Endodermal cell (in vitro differentiated cells): ENCODE results near the gene WIF1. TPM values are rescaled to one million over a fixed set of nuclear protein-coding genes. Genes with fewer than 3 reads are reported as not detected.

ENCODE experiments used
- DNase-seq: peaks from one replicate; pipeline ENCODE4 v3.0.0-alpha.2; 2017
- H3K27ac ChIP-seq: 2 replicates; pipeline ENCODE4 v1.5.1; 2013; ENCODE audit warnings: mild to moderate bottlenecking, low read depth, low read length, moderate library complexity
- H3K27me3 ChIP-seq: 2 replicates; pipeline ENCODE4 v1.6.1; 2013; ENCODE audit warnings: mild to moderate bottlenecking, low read length, moderate library complexity; ENCODE audit not compliant: insufficient read depth, control insufficient read depth, poor library complexity, severe bottlenecking
- H3K36me3 ChIP-seq: 2 replicates; pipeline ENCODE4 v1.7.0; 2013; ENCODE audit warnings: mild to moderate bottlenecking, low read length, moderate library complexity; ENCODE audit not compliant: control insufficient read depth, insufficient read depth
- H3K4me1 ChIP-seq: one replicate; pipeline ENCODE4 v1.7.0; 2013; ENCODE audit warnings: low read length; ENCODE audit not compliant: control insufficient read depth, insufficient read depth
- H3K4me3 ChIP-seq: 2 replicates; pipeline ENCODE4 v1.5.1; 2013; ENCODE audit warnings: mild to moderate bottlenecking, low read length, moderate library complexity
- H3K9ac ChIP-seq: 2 replicates; pipeline ENCODE4 v1.6.1; 2013; ENCODE audit warnings: mild to moderate bottlenecking, low read length, moderate library complexity; ENCODE audit not compliant: poor library complexity, severe bottlenecking; ENCODE audit errors: extremely low read depth
- H3K9me3 ChIP-seq: 2 replicates; pipeline ENCODE4 v1.6.1; 2013; ENCODE audit warnings: mild to moderate bottlenecking, low read length, moderate library complexity; ENCODE audit not compliant: control insufficient read depth
- H3K27ac Mint-ChIP-seq: 2 replicates; pipeline ENCODE4 v1.8.0; 2020; ENCODE audit warnings: mixed read lengths
- H3K27me3 Mint-ChIP-seq: 2 replicates; pipeline ENCODE4 v1.8.0; 2021; ENCODE audit warnings: mild to moderate bottlenecking, mixed read lengths; ENCODE audit not compliant: insufficient read depth
- H3K36me3 Mint-ChIP-seq: 2 replicates; pipeline ENCODE4 v1.8.0; 2020; ENCODE audit warnings: low read depth, mixed read lengths
- H3K4me1 Mint-ChIP-seq: 2 replicates; pipeline ENCODE4 v1.8.0; 2020; ENCODE audit warnings: mixed read lengths
- H3K4me3 Mint-ChIP-seq: 2 replicates; pipeline ENCODE4 v1.8.0; 2020; ENCODE audit warnings: mild to moderate bottlenecking, moderate library complexity, mixed read lengths
- H3K9me3 Mint-ChIP-seq: 2 replicates; pipeline ENCODE4 v1.8.0; 2020; ENCODE audit warnings: mild to moderate bottlenecking, mixed read lengths
- WGBS, 2 experiments: methylation state at CpG; one replicate each; pipeline versions ENCODE4 v1.1.5 to v1.1.7; 2013; ENCODE audit warnings: missing lambda C conversion rate in 2 of 2, mixed read lengths in 1 of 2; ENCODE audit not compliant: insufficient coverage in 1 of 2, insufficient read length in 1 of 2; 5-methylcytosine and 5-hydroxymethylcytosine counted together
- total RNA-seq, 2 donors: library from RNA; stranded (reverse); fragmentation: NEBNext Ultra II Directional in 1 of 2; extraction: Animal tissue kit (Norgen Biotek cat#: 25700) in 1 of 2; gene quantifications; 2 replicates in 1 of 2; 3 replicates in 1 of 2; pipeline ENCODE4 v1.2.1, GENCODE V29; 2021
- TF ChIP-seq, protein P1 (sequence below): fragments of 200-600 bp; sonication (generic); conservative IDR thresholded peaks from 2 replicates; pipeline ENCODE4 v1.5.0; 2021; ENCODE audit warnings: antibody characterized with exemption, mild to moderate bottlenecking

The WIF1 gene
- total RNA-seq, 2 donors from 2014 or later: not detected

DNA sequence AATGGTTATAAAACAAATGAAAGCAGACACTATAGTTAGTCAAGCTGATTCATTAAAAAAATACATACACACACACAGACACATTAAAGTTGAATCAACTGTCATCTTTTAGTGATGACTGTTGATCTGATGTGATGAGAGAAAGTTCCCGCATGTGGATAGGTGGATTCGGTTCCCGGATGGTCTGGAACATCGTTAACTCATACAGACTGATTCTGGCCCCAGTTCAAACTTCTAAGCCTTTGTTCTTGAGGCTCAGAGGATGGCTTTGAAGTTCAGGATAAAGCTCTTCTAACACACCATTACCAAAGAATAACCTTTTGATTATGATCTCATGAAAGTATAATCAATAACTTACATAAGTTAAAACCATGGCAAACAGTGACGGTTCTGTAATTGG is 27.5 kb downstream of the WIF1 start:
- H3K36me3 Mint-ChIP-seq: no peaks in the 10 kb centered on the region
- H3K27ac Mint-ChIP-seq: no peak overlapping the region
- H3K9me3 Mint-ChIP-seq: no peaks in the 10 kb centered on the region

DNA sequence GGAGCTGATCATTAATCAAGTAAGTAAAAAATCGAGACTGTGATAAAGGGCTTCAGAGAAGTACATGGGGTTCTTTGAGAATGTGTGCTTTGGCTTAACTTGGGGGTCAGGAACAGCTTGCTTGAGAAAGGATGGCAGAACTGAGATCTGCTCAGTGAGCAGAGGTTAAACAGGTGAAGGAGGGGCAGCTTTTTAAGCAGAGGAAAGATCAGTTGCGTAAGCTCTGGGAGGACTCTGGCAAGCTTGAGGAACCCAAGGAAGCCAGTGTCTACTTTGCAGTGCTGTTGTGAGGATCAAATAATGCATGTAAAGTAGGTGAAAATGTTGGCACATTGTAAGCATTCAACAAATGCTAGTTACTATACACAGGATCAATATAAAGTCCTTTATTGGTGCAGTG is 30.6 kb downstream of the WIF1 start:
- TF ChIP-seq, protein P1, sequence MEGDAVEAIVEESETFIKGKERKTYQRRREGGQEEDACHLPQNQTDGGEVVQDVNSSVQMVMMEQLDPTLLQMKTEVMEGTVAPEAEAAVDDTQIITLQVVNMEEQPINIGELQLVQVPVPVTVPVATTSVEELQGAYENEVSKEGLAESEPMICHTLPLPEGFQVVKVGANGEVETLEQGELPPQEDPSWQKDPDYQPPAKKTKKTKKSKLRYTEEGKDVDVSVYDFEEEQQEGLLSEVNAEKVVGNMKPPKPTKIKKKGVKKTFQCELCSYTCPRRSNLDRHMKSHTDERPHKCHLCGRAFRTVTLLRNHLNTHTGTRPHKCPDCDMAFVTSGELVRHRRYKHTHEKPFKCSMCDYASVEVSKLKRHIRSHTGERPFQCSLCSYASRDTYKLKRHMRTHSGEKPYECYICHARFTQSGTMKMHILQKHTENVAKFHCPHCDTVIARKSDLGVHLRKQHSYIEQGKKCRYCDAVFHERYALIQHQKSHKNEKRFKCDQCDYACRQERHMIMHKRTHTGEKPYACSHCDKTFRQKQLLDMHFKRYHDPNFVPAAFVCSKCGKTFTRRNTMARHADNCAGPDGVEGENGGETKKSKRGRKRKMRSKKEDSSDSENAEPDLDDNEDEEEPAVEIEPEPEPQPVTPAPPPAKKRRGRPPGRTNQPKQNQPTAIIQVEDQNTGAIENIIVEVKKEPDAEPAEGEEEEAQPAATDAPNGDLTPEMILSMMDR: no peak
- Mint-ChIP-seq H3K27me3 (peaks cover 10% of the 10 kb centered on the region), H3K9me3 (no peaks in the 10 kb centered on the region), H3K36me3 (no peaks in the 10 kb centered on the region), H3K4me3 (no peak overlapping the region), H3K27ac (no peak overlapping the region), H3K4me1 (no peaks in the 10 kb centered on the region)
- Histone ChIP-seq H3K27me3 (no peaks in the 10 kb centered on the region), H3K4me3 (no peak overlapping the region), H3K9ac (no peak overlapping the region), H3K36me3 (no peaks in the 10 kb centered on the region), H3K9me3 (no peaks in the 10 kb centered on the region), H3K4me1 (no peaks in the 10 kb centered on the region), H3K27ac (no peak overlapping the region)
- 93 to 100% methylated on average over 1 to 2 of the region's 2 CpGs for WGBS, 2 experiments
- DNase-seq: no peak

More for the DNA sequence above, 27.5 kb downstream of the WIF1 start:
- 71 to 90% methylated on average over 1 to 5 of the region's 5 CpGs for WGBS, 2 experiments
- Mint-ChIP-seq H3K27me3 (peaks cover 7% of the 10 kb centered on the region), H3K4me3 (no peak overlapping the region), H3K4me1 (no peaks in the 10 kb centered on the region)
- no peak for DNase-seq
- TF ChIP-seq, protein P1: no peak
- H3K27ac ChIP-seq: no peak overlapping the region
- no peaks in the 10 kb centered on the region for H3K9me3 ChIP-seq
- H3K9ac ChIP-seq: no peak overlapping the region
- H3K4me1 ChIP-seq: no peaks in the 10 kb centered on the region
- no peaks in the 10 kb centered on the region for H3K27me3 ChIP-seq
- no peak overlapping the region for H3K4me3 ChIP-seq
- H3K36me3 ChIP-seq: no peaks in the 10 kb centered on the region

DNA sequence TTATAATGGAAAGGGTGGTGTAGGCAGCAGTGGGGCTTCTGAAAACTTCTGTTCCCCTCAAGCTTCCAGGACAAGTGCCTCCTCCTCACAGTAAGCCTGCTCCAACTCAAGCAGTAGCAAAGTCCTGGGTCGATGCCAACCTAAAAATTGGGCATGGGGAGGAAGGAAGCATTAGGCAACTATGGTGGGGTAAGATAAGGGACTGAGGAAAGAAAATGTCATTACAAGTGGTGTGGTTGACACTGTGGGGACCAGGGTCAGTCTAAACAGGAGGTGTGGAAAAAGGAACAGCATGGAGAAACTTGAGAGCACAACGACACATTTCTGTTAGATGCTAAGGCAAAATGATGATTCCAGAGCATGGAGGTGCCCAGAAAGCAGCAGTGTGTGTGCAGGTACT is 34.9 kb downstream of the WIF1 start:
- no peak overlapping the region for H3K4me3 ChIP-seq
- no peaks in the 10 kb centered on the region for H3K4me1 Mint-ChIP-seq
- H3K36me3 ChIP-seq: no peaks in the 10 kb centered on the region
- no peaks in the 10 kb centered on the region for H3K27me3 ChIP-seq
- TF ChIP-seq, protein P1: no peak
- WGBS, 2 experiments: 85 to 100% methylated on average over 1 to 2 of the region's 2 CpGs
- H3K27me3 Mint-ChIP-seq: peaks cover 5% of the 10 kb centered on the region
- no peak for DNase-seq
- H3K36me3 Mint-ChIP-seq: no peaks in the 10 kb centered on the region
- no peaks in the 10 kb centered on the region for H3K9me3 Mint-ChIP-seq
- no peak overlapping the region for H3K4me3 Mint-ChIP-seq
- H3K4me1 ChIP-seq: no peaks in the 10 kb centered on the region
- no peak overlapping the region for H3K27ac ChIP-seq
- H3K9ac ChIP-seq: no peak overlapping the region
- H3K27ac Mint-ChIP-seq: no peak overlapping the region
- H3K9me3 ChIP-seq: no peaks in the 10 kb centered on the region
